Measurements from ENCODE around the gene CRYGC. TPM values are rescaled to one million over a fixed set of nuclear protein-coding genes. Genes with fewer than 3 reads are reported as not detected.

The CRYGC gene
- total and polyA plus RNA-seq, 8 donors = not detected

DNA sequence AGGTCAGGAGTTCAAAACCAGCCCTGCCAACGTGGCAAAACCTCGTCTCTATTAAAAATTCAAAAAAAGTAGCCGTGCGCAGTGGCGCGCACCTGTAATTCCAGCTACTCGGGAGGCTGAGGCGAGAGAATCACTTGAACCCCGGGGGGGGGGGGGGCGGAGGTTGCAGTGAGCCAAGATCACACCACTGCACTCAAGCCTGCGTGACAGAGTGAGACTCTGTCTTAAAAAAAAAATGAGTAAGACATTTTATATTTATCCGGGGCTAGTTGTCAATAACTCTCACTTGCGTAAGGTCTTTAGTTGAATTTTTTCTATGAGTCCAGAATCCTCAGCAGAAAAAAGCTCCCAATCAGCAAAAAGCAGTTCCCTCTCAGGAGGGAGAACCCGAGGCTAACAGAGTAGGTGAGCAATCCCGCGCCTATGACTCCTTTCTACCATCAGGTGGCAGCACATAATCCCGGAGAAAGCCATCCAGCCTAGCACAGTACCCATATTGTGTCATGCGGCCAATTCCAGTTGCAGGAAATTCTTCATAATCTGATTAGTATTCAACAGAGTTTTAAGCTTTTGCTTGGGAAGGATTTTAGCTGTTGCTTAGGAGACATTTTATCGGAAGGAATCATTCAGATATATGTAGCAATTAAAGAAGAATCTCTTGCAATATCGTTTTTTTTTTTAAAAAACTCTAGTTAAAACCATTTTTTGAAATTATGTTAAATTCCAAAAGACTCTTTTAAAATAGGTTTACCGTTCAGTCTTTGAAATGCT is 45.6 kb upstream of the CRYGC start:
- DNase-seq = peak; percentile 77 to 93
- peaks cover 0 to 1% (median 0%) of the 10 kb centered on the region in 3 donors for H3K27me3 ChIP-seq
- no peaks in the 10 kb centered on the region for H3K36me3 ChIP-seq
- no peak overlapping the region for H3K27ac ChIP-seq
- TF ChIP-seq POLR2AphosphoS5 (IDR thresholded peaks at IDR 0.05) (peak in 1 of 3 donors; percentile 62), POLR2A (IDR thresholded peaks at IDR 0.05) (no peak), EP300 (IDR thresholded peaks at IDR 0.05) (no peak)
- TF ChIP-seq, protein P1, sequence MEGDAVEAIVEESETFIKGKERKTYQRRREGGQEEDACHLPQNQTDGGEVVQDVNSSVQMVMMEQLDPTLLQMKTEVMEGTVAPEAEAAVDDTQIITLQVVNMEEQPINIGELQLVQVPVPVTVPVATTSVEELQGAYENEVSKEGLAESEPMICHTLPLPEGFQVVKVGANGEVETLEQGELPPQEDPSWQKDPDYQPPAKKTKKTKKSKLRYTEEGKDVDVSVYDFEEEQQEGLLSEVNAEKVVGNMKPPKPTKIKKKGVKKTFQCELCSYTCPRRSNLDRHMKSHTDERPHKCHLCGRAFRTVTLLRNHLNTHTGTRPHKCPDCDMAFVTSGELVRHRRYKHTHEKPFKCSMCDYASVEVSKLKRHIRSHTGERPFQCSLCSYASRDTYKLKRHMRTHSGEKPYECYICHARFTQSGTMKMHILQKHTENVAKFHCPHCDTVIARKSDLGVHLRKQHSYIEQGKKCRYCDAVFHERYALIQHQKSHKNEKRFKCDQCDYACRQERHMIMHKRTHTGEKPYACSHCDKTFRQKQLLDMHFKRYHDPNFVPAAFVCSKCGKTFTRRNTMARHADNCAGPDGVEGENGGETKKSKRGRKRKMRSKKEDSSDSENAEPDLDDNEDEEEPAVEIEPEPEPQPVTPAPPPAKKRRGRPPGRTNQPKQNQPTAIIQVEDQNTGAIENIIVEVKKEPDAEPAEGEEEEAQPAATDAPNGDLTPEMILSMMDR (IDR thresholded peaks at IDR 0.05) = peak in 5 of 7 experiments; percentile 79 to 87 (median 80)
- H3K4me1 ChIP-seq = peaks cover 0 to 9% (median 7%) of the 10 kb centered on the region in 4 donors
- H3K4me3 ChIP-seq = no peak overlapping the region
- intact Hi-C loops (cut with DNase I; ENCODE audit: low total_unique reads) = no loop called here
- WGBS, 5 donors = 40 to 50% (median 42%) methylated on average over 21 of the region's 21 CpGs
- no peaks in the 10 kb centered on the region for H3K9me3 ChIP-seq

GRCh38 chr2:208174144-208174543 is 44.5 kb upstream of the CRYGC start:
- Histone ChIP-seq H3K4me1 (peaks cover 0 to 9% (median 7%) of the 10 kb centered on the region in 4 donors), H3K27me3 (peaks cover 0 to 4% (median 0%) of the 10 kb centered on the region in 3 donors), H3K9me3 (no peaks in the 10 kb centered on the region), H3K36me3 (no peaks in the 10 kb centered on the region), H3K4me3 (no peak overlapping the region), H3K27ac (no peak overlapping the region)
- 64 to 84% (median 71%) methylated on average over 9 of the region's 9 CpGs for WGBS, 5 donors
- intact Hi-C loops (cut with DNase I; ENCODE audit: low total_unique reads) = no loop called here
- no peak for TF ChIP-seq POLR2A (IDR thresholded peaks at IDR 0.05)
- TF ChIP-seq EP300 (IDR thresholded peaks at IDR 0.05) = no peak
- DNase-seq = no peak

DNA sequence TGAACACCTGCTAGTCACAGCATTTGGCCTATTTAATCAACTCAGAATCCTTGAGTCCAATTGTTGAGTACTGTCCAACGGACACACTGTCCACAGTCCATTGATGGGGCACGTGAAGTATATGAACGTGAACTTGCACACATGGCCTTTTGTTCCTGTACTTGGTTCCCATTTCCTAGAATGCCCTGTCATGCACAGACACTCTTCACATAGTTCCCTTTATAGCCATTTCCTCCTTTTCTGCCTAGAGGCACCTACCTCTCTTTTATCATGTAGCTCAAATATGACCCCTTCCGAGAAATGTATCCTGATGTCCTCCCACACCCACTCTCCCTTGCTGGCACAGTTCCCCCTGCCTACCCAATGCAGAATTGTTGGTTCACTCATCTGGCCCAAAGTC is 42.5 kb upstream of the CRYGC start:
- DNase-seq = no peak
- 40 to 82% (median 66%) methylated on average over 4 of the region's 4 CpGs for WGBS, 5 donors
- intact Hi-C loops (cut with DNase I; ENCODE audit: low total_unique reads) = no loop called here
- Histone ChIP-seq H3K27ac (peak overlapping the region in 1 of 5 donors; percentile 37), H3K4me1 (peaks cover 0 to 9% (median 7%) of the 10 kb centered on the region in 4 donors), H3K36me3 (no peaks in the 10 kb centered on the region), H3K27me3 (peaks cover 0 to 4% (median 0%) of the 10 kb centered on the region in 3 donors), H3K9me3 (no peaks in the 10 kb centered on the region), H3K4me3 (no peak overlapping the region)
- peak in 1 of 3 donors; percentile 3 for TF ChIP-seq POLR2AphosphoS5 (IDR thresholded peaks at IDR 0.05)
- TF ChIP-seq, protein P1 (IDR thresholded peaks at IDR 0.05) = no peak
- no peak for TF ChIP-seq POLR2A (IDR thresholded peaks at IDR 0.05)
- no peak for TF ChIP-seq EP300 (IDR thresholded peaks at IDR 0.05)

GRCh38 chr2:208164951-208165755 is 35.5 kb upstream of the CRYGC start:
- Histone ChIP-seq H3K27me3 (peaks cover 0 to 10% (median 4%) of the 10 kb centered on the region in 3 donors), H3K4me1 (no peaks in the 10 kb centered on the region), H3K36me3 (no peaks in the 10 kb centered on the region), H3K27ac (no peak overlapping the region), H3K4me3 (no peak overlapping the region), H3K9me3 (no peaks in the 10 kb centered on the region)
- TF ChIP-seq, protein P1 (IDR thresholded peaks at IDR 0.05) = no peak
- TF ChIP-seq POLR2AphosphoS5 (IDR thresholded peaks at IDR 0.05) (no peak), POLR2A (IDR thresholded peaks at IDR 0.05) (no peak), EP300 (IDR thresholded peaks at IDR 0.05) (no peak)
- intact Hi-C loops (cut with DNase I; ENCODE audit: low total_unique reads) = no loop called here
- WGBS, 5 donors = 82 to 93% (median 84%) methylated on average over 2 of the region's 2 CpGs
- DNase-seq = no peak

Measured in stomach (tissue), 9 donors.